ENCODE results near the gene KLHL1. TPM values are rescaled to one million over a fixed set of nuclear protein-coding genes. Genes with fewer than 3 reads are reported as not detected.

Gene KLHL1
- total and polyA plus RNA-seq, 2 of the 4 experiments (the other 2 are of a cell fraction) = not detected

DNA sequence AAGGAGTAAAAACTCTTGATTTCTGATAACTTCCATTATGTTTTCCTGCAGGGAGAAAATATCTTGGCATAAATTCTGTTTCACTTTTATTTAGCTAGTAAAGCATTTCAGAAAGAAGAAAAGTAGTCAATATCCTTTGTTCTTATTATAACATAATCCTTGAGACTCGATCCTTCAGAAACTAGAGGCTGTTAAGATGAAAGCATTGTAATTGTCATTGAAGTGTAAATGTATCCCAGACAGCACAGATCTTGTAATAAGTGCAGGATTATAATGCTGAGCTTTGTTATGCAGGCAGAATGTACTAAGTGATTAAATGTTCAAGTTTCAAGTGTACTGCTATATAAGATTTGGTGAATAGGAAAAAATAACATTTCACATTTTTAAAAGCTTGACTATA lies 225.8 kb downstream of the KLHL1 start:
- no peaks in the 10 kb centered on the region for H3K9me1 ChIP-seq (ENCODE audit: insufficient read depth, low read length)
- no peak overlapping the region for H2AK5ac ChIP-seq (ENCODE audit: low read depth, low read length)
- no peak overlapping the region for H3K23ac ChIP-seq (ENCODE audit: low read depth, low read length)
- H3K56ac ChIP-seq (ENCODE audit: extremely low read depth, insufficient read depth, low read length) = no peak overlapping the region
- H2AFZ ChIP-seq (replicated peaks; ENCODE audit: low read length, poor library complexity) = no peak overlapping the region
- H3K9ac ChIP-seq (ENCODE audit: low read depth, low read length) = no peak overlapping the region
- dilution Hi-C loops (cut with HindIII; ENCODE audit: low sequenced_read_pairs, unreplicated experiment) = no loop called here
- ChIA-PET CTCF (no interaction called here), POLR2A (ENCODE audit: unreplicated experiment) (no interaction called here)
- H3K4me1 ChIP-seq (ENCODE audit: control insufficient read depth, insufficient read depth, low read length) = no peaks in the 10 kb centered on the region
- H4K20me1 ChIP-seq (ENCODE audit: insufficient read depth, low read length) = no peaks in the 10 kb centered on the region
- H3K36me3 ChIP-seq (ENCODE audit: control insufficient read depth, insufficient read depth, low read length) = no peaks in the 10 kb centered on the region
- H2BK15ac ChIP-seq (ENCODE audit: low read depth, low read length) = no peak overlapping the region
- intact Hi-C loops (cut with micrococcal nuclease) = no loop called here
- no peak overlapping the region for H4K5ac ChIP-seq (ENCODE audit: low read depth, low read length)
- H4K91ac ChIP-seq (ENCODE audit: insufficient read depth, low read depth, low read length) = no peak overlapping the region
- H2BK5ac ChIP-seq (ENCODE audit: low read depth, low read length, poor library complexity, severe bottlenecking) = no peak overlapping the region
- ATAC-seq (ENCODE audit: low read depth) (no peak), DNase-seq (no peak)
- no peak overlapping the region for H3K27ac ChIP-seq (ENCODE audit: insufficient read depth, low read length)
- no peak overlapping the region for H3K4me2 ChIP-seq (ENCODE audit: low read depth, low read length)
- TF ChIP-seq USF2 (IDR thresholded peaks at IDR 0.05; ENCODE audit: low read depth, low read length) = no peak
- TF ChIP-seq RCOR1 (IDR thresholded peaks at IDR 0.05; ENCODE audit: insufficient replicate concordance, low read length) = no peak
- TF ChIP-seq, protein P1, sequence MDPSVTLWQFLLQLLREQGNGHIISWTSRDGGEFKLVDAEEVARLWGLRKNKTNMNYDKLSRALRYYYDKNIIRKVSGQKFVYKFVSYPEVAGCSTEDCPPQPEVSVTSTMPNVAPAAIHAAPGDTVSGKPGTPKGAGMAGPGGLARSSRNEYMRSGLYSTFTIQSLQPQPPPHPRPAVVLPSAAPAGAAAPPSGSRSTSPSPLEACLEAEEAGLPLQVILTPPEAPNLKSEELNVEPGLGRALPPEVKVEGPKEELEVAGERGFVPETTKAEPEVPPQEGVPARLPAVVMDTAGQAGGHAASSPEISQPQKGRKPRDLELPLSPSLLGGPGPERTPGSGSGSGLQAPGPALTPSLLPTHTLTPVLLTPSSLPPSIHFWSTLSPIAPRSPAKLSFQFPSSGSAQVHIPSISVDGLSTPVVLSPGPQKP (IDR thresholded peaks at IDR 0.05; ENCODE audit: borderline replicate concordance, low read depth, low read length) = no peak
- TF ChIP-seq RAD21 (IDR thresholded peaks at IDR 0.05; ENCODE audit: low read length) = no peak
- no peak for TF ChIP-seq CEBPB (IDR thresholded peaks at IDR 0.05; ENCODE audit: low read depth, low read length)
- TF ChIP-seq MAZ (IDR thresholded peaks at IDR 0.05; ENCODE audit: borderline replicate concordance, low read depth, low read length) = no peak
- no peak for TF ChIP-seq CTCF (conservative IDR thresholded peaks at IDR 0.05; ENCODE audit: low read depth, low read length)
- TF ChIP-seq POLR2A (IDR thresholded peaks at IDR 0.05; ENCODE audit: low read depth, low read length) = no peak
- TF ChIP-seq BHLHE40 (IDR thresholded peaks at IDR 0.05; ENCODE audit: low read depth, low read length) = no peak
- TF ChIP-seq SMC3 (IDR thresholded peaks at IDR 0.05; ENCODE audit: low read depth, low read length) = no peak
- no peaks in the 10 kb centered on the region for H3K9me3 ChIP-seq (ENCODE audit: control insufficient read depth, insufficient read depth, low read length)
- no peak overlapping the region for H3K4ac ChIP-seq (ENCODE audit: low read depth, low read length)
- no CpG with 5 or more reads among the region's 1 CpG for WGBS, 2 experiments (ENCODE audit: extremely low coverage in 2 of 2, insufficient read length in 1 of 2)
- BruUV-seq (replicated peaks) = no TSS peak
- H3K14ac ChIP-seq (replicated peaks; ENCODE audit: low read depth, low read length) = no peak overlapping the region
- H2BK20ac ChIP-seq (ENCODE audit: low read depth, low read length) = no peak overlapping the region
- H2AK9ac ChIP-seq (replicated peaks; ENCODE audit: low read depth, low read length, poor library complexity) = no peak overlapping the region
- H3K27me3 ChIP-seq (ENCODE audit: control insufficient read depth, insufficient read depth, low read length) = no peaks in the 10 kb centered on the region
- no peak overlapping the region for H2BK120ac ChIP-seq (ENCODE audit: low read depth, low read length)
- H4K8ac ChIP-seq (ENCODE audit: low read depth in 2 of 2, low read length in 2 of 2) = no peak overlapping the region
- no peak overlapping the region for H3K18ac ChIP-seq (ENCODE audit: low read depth, low read length)
- no peaks in the 10 kb centered on the region for H3K79me1 ChIP-seq (ENCODE audit: low read depth in 1 of 2, low read length in 2 of 2)
- H3K4me3 ChIP-seq (ENCODE audit: insufficient read depth, low read depth, low read length) = no peak overlapping the region
- in situ Hi-C loops (cut with MboI; ENCODE audit: low sequenced_read_pairs) = no loop called here
